Loucy (cell line): ENCODE results near the gene ADM.

Experiments used
- H2AFZ ChIP-seq: fragments of 200-600 bp; sonication (generic); 2 replicates; pipeline ENCODE4 v1.6.0; 2016; ENCODE audit warnings: antibody characterized with exemption, mild to moderate bottlenecking, low read length, moderate library complexity
- H3F3A ChIP-seq: fragments of 200-600 bp; 2 replicates; pipeline ENCODE4 v1.6.0; 2016; ENCODE audit warnings: antibody characterized with exemption, low read depth, mild to moderate bottlenecking
- H3K27me3 ChIP-seq: fragments of 200-600 bp; sonication (generic); 2 replicates; pipeline ENCODE4 v1.6.1; 2014; ENCODE audit warnings: low read length, mild to moderate bottlenecking; ENCODE audit not compliant: insufficient read depth, poor library complexity, severe bottlenecking
- H3K36me3 ChIP-seq: fragments of 200-600 bp; sonication (generic); 2 replicates; pipeline ENCODE4 v1.6.1; 2016; ENCODE audit warnings: low read length; ENCODE audit not compliant: insufficient read depth
- H3K4me1 ChIP-seq: fragments of 200-600 bp; sonication (generic); 2 replicates; pipeline ENCODE4 v1.5.1; 2014; ENCODE audit warnings: low read length, mild to moderate bottlenecking; ENCODE audit not compliant: insufficient read depth, poor library complexity, severe bottlenecking
- H3K4me2 ChIP-seq: fragments of 200-600 bp; sonication (generic); 2 replicates; pipeline ENCODE4 v1.6.0; 2014; ENCODE audit warnings: antibody characterized with exemption, low read length, low read depth, mild to moderate bottlenecking; ENCODE audit not compliant: poor library complexity, severe bottlenecking
- H3K4me3 ChIP-seq: fragments of 200-600 bp; sonication (generic); 2 replicates; pipeline ENCODE4 v1.5.1; 2014; ENCODE audit warnings: low read length, mild to moderate bottlenecking, mixed read lengths; ENCODE audit not compliant: poor library complexity, severe bottlenecking
- H3K79me2 ChIP-seq: fragments of 200-600 bp; sonication (generic); 2 replicates; pipeline ENCODE4 v1.6.1; 2014; ENCODE audit warnings: low read length; ENCODE audit not compliant: insufficient read depth
- H3K9ac ChIP-seq: fragments of 200-600 bp; sonication (generic); 2 replicates; pipeline ENCODE4 v1.6.0; 2014; ENCODE audit warnings: mild to moderate bottlenecking, low read depth, low read length, moderate library complexity; ENCODE audit not compliant: poor library complexity, severe bottlenecking
- H3K9me2 ChIP-seq: fragments of 200-600 bp; sonication (generic); replicated peaks from 2 replicates; pipeline ENCODE4 v1.6.1; 2016; ENCODE audit warnings: low read depth, low read length, mixed read lengths
- H3K9me3 ChIP-seq: fragments of 200-600 bp; sonication (generic); 2 replicates; pipeline ENCODE4 v1.6.1; 2014; ENCODE audit warnings: mild to moderate bottlenecking, antibody characterized with exemption, low read length, low read depth; ENCODE audit not compliant: insufficient read depth
- H4K20me1 ChIP-seq: fragments of 200-600 bp; sonication (generic); 2 replicates; pipeline ENCODE4 v1.6.0; 2014; ENCODE audit warnings: antibody characterized with exemption, low read length, mild to moderate bottlenecking; ENCODE audit not compliant: insufficient read depth, poor library complexity, severe bottlenecking
- CTCF ChIP-seq: fragments of 200-600 bp; sonication (generic); conservative IDR thresholded peaks from 2 replicates; pipeline ENCODE4 v1.5.1; 2014; ENCODE audit warnings: mild to moderate bottlenecking, antibody characterized with exemption, low read length
- EZH2phosphoT487 ChIP-seq: fragments of 200-600 bp; IDR thresholded peaks from 2 replicates; pipeline ENCODE4 v1.6.1; 2018; ENCODE audit warnings: antibody characterized with exemption, mild to moderate bottlenecking, moderate library complexity, borderline replicate concordance

Gene ADM

GRCh38 chr11:10329356-10329755, 24.5 kb downstream of the ADM start:
- H3K79me2 ChIP-seq, result no peaks in the 10 kb centered on the region
- H3K4me2 ChIP-seq, result no peak overlapping the region
- TF ChIP-seq CTCF (no peak), EZH2phosphoT487 (no peak)
- H2AFZ ChIP-seq, result no peak overlapping the region
- no peaks in the 10 kb centered on the region for H3K9me3 ChIP-seq
- H3K9me2 ChIP-seq, result no peaks in the 10 kb centered on the region
- H4K20me1 ChIP-seq, result no peaks in the 10 kb centered on the region
- H3K36me3 ChIP-seq, result no peaks in the 10 kb centered on the region
- H3F3A ChIP-seq, result no peaks in the 10 kb centered on the region
- H3K9ac ChIP-seq, result no peak overlapping the region
- H3K4me3 ChIP-seq, result no peak overlapping the region
- no peaks in the 10 kb centered on the region for H3K27me3 ChIP-seq
- H3K4me1 ChIP-seq, result peaks cover 6% of the 10 kb centered on the region

DNA sequence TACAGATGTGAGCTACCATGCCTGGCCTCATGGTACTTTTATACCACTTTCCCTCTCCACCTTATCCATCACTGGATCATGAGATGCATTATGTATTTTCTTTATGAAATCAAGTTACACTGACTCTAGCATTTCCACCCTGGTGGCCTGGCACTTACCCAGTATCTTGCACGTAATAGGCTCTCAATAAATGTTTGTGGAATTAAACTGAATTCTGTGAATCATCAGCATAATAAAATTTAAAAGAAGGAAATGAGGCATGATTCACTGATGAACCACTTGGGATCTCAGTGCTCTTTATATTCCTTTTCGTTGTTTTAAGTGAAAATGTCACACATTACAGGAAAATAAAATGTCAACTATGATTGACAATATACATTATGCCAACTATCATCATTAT, 25.1 kb downstream of the ADM start:
- Histone ChIP-seq H3K79me2 (no peaks in the 10 kb centered on the region), H2AFZ (no peak overlapping the region), H3K4me3 (no peak overlapping the region), H3K4me2 (no peak overlapping the region), H3K9me2 (no peaks in the 10 kb centered on the region), H3K4me1 (peaks cover 6% of the 10 kb centered on the region), H3K27me3 (no peaks in the 10 kb centered on the region), H3K9ac (no peak overlapping the region), H3K9me3 (no peaks in the 10 kb centered on the region), H4K20me1 (no peaks in the 10 kb centered on the region), H3F3A (no peaks in the 10 kb centered on the region), H3K36me3 (no peaks in the 10 kb centered on the region)
- TF ChIP-seq CTCF (no peak), EZH2phosphoT487 (no peak)

GRCh38 chr11:10331548-10332289, 26.8 kb downstream of the ADM start:
- no peak overlapping the region for H3K9ac ChIP-seq
- H4K20me1 ChIP-seq, result no peaks in the 10 kb centered on the region
- H3F3A ChIP-seq, result no peaks in the 10 kb centered on the region
- no peak overlapping the region for H2AFZ ChIP-seq
- H3K9me2 ChIP-seq, result no peaks in the 10 kb centered on the region
- H3K4me1 ChIP-seq, result peaks cover 6% of the 10 kb centered on the region
- no peaks in the 10 kb centered on the region for H3K27me3 ChIP-seq
- H3K4me3 ChIP-seq, result no peak overlapping the region
- no peaks in the 10 kb centered on the region for H3K79me2 ChIP-seq
- H3K4me2 ChIP-seq, result no peak overlapping the region
- TF ChIP-seq EZH2phosphoT487 (no peak), CTCF (no peak)
- no peaks in the 10 kb centered on the region for H3K9me3 ChIP-seq
- no peaks in the 10 kb centered on the region for H3K36me3 ChIP-seq
